ENCODE data around the gene DIP2A.

DIP2A gene

GRCh38 chr21:46437511-46437910, 21.2 kb upstream of the DIP2A start:
- H3K23ac ChIP-seq (ENCODE audit: low read length): no peak overlapping the region
- H2BK120ac ChIP-seq (ENCODE audit: insufficient read depth, low read length, poor library complexity): no peak overlapping the region
- H2BK12ac ChIP-seq (ENCODE audit: low read length): no peak overlapping the region
- H2AFZ ChIP-seq (ENCODE audit: insufficient read depth, low read length, poor library complexity): no peak overlapping the region
- no peak overlapping the region for H4K12ac ChIP-seq (ENCODE audit: low read depth, low read length)
- no peak overlapping the region for H3K4ac ChIP-seq (ENCODE audit: low read depth, low read length)
- peaks cover 0 to 4% of the 10 kb centered on the region in 2 experiments for H3K4me1 ChIP-seq (ENCODE audit: control insufficient read depth in 1 of 2, insufficient read depth in 2 of 2, low read length in 2 of 2)
- H3K27me3 ChIP-seq (ENCODE audit: insufficient read depth, low read length): no peaks in the 10 kb centered on the region
- no peak overlapping the region for H3K18ac ChIP-seq (ENCODE audit: low read length)
- peak overlapping the region; percentile 20 for H3K4me3 ChIP-seq (ENCODE audit: low read depth, low read length)
- H2AK5ac ChIP-seq (ENCODE audit: low read length): no peak overlapping the region
- H3K27ac ChIP-seq (ENCODE audit: low read depth, low read length): no peak overlapping the region
- H3K79me1 ChIP-seq (ENCODE audit: low read length): no peaks in the 10 kb centered on the region
- no CpG with 5 or more reads among the region's 13 CpGs for WGBS (ENCODE audit: extremely low coverage, insufficient coverage, insufficient read length)
- H3K36me3 ChIP-seq (ENCODE audit: control insufficient read depth in 1 of 2, insufficient read depth in 2 of 2, low read length in 2 of 2): peaks cover 67 to 68% of the 10 kb centered on the region in 2 experiments
- H3K79me2 ChIP-seq (ENCODE audit: control insufficient read depth, insufficient read depth, low read length, poor library complexity): no peaks in the 10 kb centered on the region
- DNase-seq: no peak
- no peak overlapping the region for H4K91ac ChIP-seq (ENCODE audit: low read depth, low read length)
- no peak overlapping the region for H2BK5ac ChIP-seq (ENCODE audit: low read depth, low read length, poor library complexity)
- peaks cover 6% of the 10 kb centered on the region for H3K9me3 ChIP-seq (ENCODE audit: insufficient read depth, low read depth, low read length)
- H3K4me2 ChIP-seq (ENCODE audit: low read length): no peak overlapping the region
- no peak overlapping the region for H3K14ac ChIP-seq (ENCODE audit: low read length)
- H3K9ac ChIP-seq (ENCODE audit: low read length): no peak overlapping the region
- no peak overlapping the region for H4K8ac ChIP-seq (ENCODE audit: low read depth, low read length)

- peaks cover 6% of the 10 kb centered on the region for H3K9me3 ChIP-seq (ENCODE audit: insufficient read depth, low read depth, low read length)
- H3K36me3 ChIP-seq (ENCODE audit: control insufficient read depth in 1 of 2, insufficient read depth in 2 of 2, low read length in 2 of 2): peaks cover 67 to 72% of the 10 kb centered on the region in 2 experiments
- no peaks in the 10 kb centered on the region for H3K79me2 ChIP-seq (ENCODE audit: control insufficient read depth, insufficient read depth, low read length, poor library complexity)
- H2AFZ ChIP-seq (ENCODE audit: insufficient read depth, low read length, poor library complexity): no peak overlapping the region
- no peak overlapping the region for H4K91ac ChIP-seq (ENCODE audit: low read depth, low read length)
- no peak overlapping the region for H2BK120ac ChIP-seq (ENCODE audit: insufficient read depth, low read length, poor library complexity)
- no peak overlapping the region for H2BK5ac ChIP-seq (ENCODE audit: low read depth, low read length, poor library complexity)
- peaks cover 0 to 4% of the 10 kb centered on the region in 2 experiments for H3K4me1 ChIP-seq (ENCODE audit: control insufficient read depth in 1 of 2, insufficient read depth in 2 of 2, low read length in 2 of 2)
- no peak overlapping the region for H2AK5ac ChIP-seq (ENCODE audit: low read length)
- no peak overlapping the region for H3K4ac ChIP-seq (ENCODE audit: low read depth, low read length)
- no peak overlapping the region for H3K9ac ChIP-seq (ENCODE audit: low read length)
- H3K18ac ChIP-seq (ENCODE audit: low read length): no peak overlapping the region
- H3K4me3 ChIP-seq (ENCODE audit: low read depth, low read length): no peak overlapping the region
- WGBS (ENCODE audit: extremely low coverage, insufficient coverage, insufficient read length): no CpG with 5 or more reads among the region's 11 CpGs
- H2BK12ac ChIP-seq (ENCODE audit: low read length): no peak overlapping the region
- no peak overlapping the region for H3K27ac ChIP-seq (ENCODE audit: low read depth, low read length)
- no peak overlapping the region for H3K14ac ChIP-seq (ENCODE audit: low read length)
- H4K8ac ChIP-seq (ENCODE audit: low read depth, low read length): no peak overlapping the region
- H3K27me3 ChIP-seq (ENCODE audit: insufficient read depth, low read length): no peaks in the 10 kb centered on the region
- no peaks in the 10 kb centered on the region for H3K79me1 ChIP-seq (ENCODE audit: low read length)
- H3K4me2 ChIP-seq (ENCODE audit: low read length): no peak overlapping the region
- H4K12ac ChIP-seq (ENCODE audit: low read depth, low read length): no peak overlapping the region
- no peak overlapping the region for H3K23ac ChIP-seq (ENCODE audit: low read length)
- DNase-seq: no peak
Measured at GRCh38 chr21:46438241-46438640, 20.4 kb upstream of the DIP2A start.

- H3K79me1 ChIP-seq (ENCODE audit: low read length): no peaks in the 10 kb centered on the region
- no peak overlapping the region for H3K4ac ChIP-seq (ENCODE audit: low read depth, low read length)
- no peak overlapping the region for H3K14ac ChIP-seq (ENCODE audit: low read length)
- H3K4me3 ChIP-seq (ENCODE audit: low read depth, low read length): no peak overlapping the region
- no peak overlapping the region for H2BK120ac ChIP-seq (ENCODE audit: insufficient read depth, low read length, poor library complexity)
- H3K23ac ChIP-seq (ENCODE audit: low read length): no peak overlapping the region
- no peak overlapping the region for H3K4me2 ChIP-seq (ENCODE audit: low read length)
- no peak overlapping the region for H2AK5ac ChIP-seq (ENCODE audit: low read length)
- no peak overlapping the region for H4K8ac ChIP-seq (ENCODE audit: low read depth, low read length)
- H3K27ac ChIP-seq (ENCODE audit: low read depth, low read length): no peak overlapping the region
- WGBS (ENCODE audit: extremely low coverage, insufficient coverage, insufficient read length): no CpG with 5 or more reads among the region's 18 CpGs
- H3K27me3 ChIP-seq (ENCODE audit: insufficient read depth, low read length): no peaks in the 10 kb centered on the region
- H3K79me2 ChIP-seq (ENCODE audit: control insufficient read depth, insufficient read depth, low read length, poor library complexity): no peaks in the 10 kb centered on the region
- peaks cover 67 to 69% of the 10 kb centered on the region in 2 experiments for H3K36me3 ChIP-seq (ENCODE audit: control insufficient read depth in 1 of 2, insufficient read depth in 2 of 2, low read length in 2 of 2)
- no peak overlapping the region for H2BK5ac ChIP-seq (ENCODE audit: low read depth, low read length, poor library complexity)
- DNase-seq: no peak
- H4K12ac ChIP-seq (ENCODE audit: low read depth, low read length): no peak overlapping the region
- no peak overlapping the region for H4K91ac ChIP-seq (ENCODE audit: low read depth, low read length)
- no peak overlapping the region for H2BK12ac ChIP-seq (ENCODE audit: low read length)
- H3K18ac ChIP-seq (ENCODE audit: low read length): no peak overlapping the region
- peaks cover 6% of the 10 kb centered on the region for H3K9me3 ChIP-seq (ENCODE audit: insufficient read depth, low read depth, low read length)
- no peak overlapping the region for H2AFZ ChIP-seq (ENCODE audit: insufficient read depth, low read length, poor library complexity)
- no peak overlapping the region for H3K9ac ChIP-seq (ENCODE audit: low read length)
- H3K4me1 ChIP-seq (ENCODE audit: control insufficient read depth in 1 of 2, insufficient read depth in 2 of 2, low read length in 2 of 2): peaks cover 0 to 4% of the 10 kb centered on the region in 2 experiments
Measured at GRCh38 chr21:46439906-46440305, 18.8 kb upstream of the DIP2A start.

DNA sequence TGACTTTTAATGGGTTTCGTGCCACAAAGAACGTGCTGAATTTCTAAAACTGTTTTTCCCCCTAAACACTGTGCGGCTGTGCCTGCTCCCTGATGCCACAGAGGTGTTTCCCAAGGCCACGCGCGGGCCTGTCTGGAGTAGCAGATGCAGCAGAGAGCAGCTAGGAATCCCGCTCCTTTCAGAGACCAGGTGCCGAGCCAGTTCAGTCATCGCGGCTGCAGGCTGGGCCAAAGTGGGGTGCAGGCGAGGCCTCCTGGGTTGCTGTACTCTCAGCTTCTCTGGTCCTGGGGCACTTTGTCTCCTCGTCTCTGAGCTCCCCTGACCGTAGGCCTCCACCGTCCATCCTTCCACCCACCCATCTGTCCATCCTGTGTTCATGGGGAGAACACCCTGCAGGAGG, 17.4 kb upstream of the DIP2A start:
- Histone ChIP-seq H4K91ac (ENCODE audit: low read depth, low read length) (no peak overlapping the region), H2AFZ (ENCODE audit: insufficient read depth, low read length, poor library complexity) (no peak overlapping the region), H3K18ac (ENCODE audit: low read length) (no peak overlapping the region), H3K79me2 (ENCODE audit: control insufficient read depth, insufficient read depth, low read length, poor library complexity) (no peaks in the 10 kb centered on the region), H4K8ac (ENCODE audit: low read depth, low read length) (no peak overlapping the region), H3K4me1 (ENCODE audit: control insufficient read depth in 1 of 2, insufficient read depth in 2 of 2, low read length in 2 of 2) (peaks cover 0 to 4% of the 10 kb centered on the region in 2 experiments), H3K9me3 (ENCODE audit: insufficient read depth, low read depth, low read length) (peaks cover 6% of the 10 kb centered on the region), H4K12ac (ENCODE audit: low read depth, low read length) (peak overlapping the region; percentile 34), H2AK5ac (ENCODE audit: low read length) (no peak overlapping the region), H3K4ac (ENCODE audit: low read depth, low read length) (no peak overlapping the region), H3K4me2 (ENCODE audit: low read length) (no peak overlapping the region), H2BK120ac (ENCODE audit: insufficient read depth, low read length, poor library complexity) (no peak overlapping the region), H3K27me3 (ENCODE audit: insufficient read depth, low read length) (no peaks in the 10 kb centered on the region), H3K23ac (ENCODE audit: low read length) (no peak overlapping the region), H3K4me3 (ENCODE audit: low read depth, low read length) (no peak overlapping the region), H3K27ac (ENCODE audit: low read depth, low read length) (no peak overlapping the region), H3K36me3 (ENCODE audit: control insufficient read depth in 1 of 2, insufficient read depth in 2 of 2, low read length in 2 of 2) (peaks cover 63 to 66% of the 10 kb centered on the region in 2 experiments), H3K79me1 (ENCODE audit: low read length) (no peaks in the 10 kb centered on the region), H2BK5ac (ENCODE audit: low read depth, low read length, poor library complexity) (no peak overlapping the region), H2BK12ac (ENCODE audit: low read length) (no peak overlapping the region), H3K9ac (ENCODE audit: low read length) (no peak overlapping the region), H3K14ac (ENCODE audit: low read length) (no peak overlapping the region)
- DNase-seq: no peak
- WGBS (ENCODE audit: extremely low coverage, insufficient coverage, insufficient read length): no CpG with 5 or more reads among the region's 14 CpGs

All from trophoblast cell (in vitro differentiated cells and primary cell).